HG03432 (cell line): Measurements from ENCODE around the gene GCSAM.
A peak's percentile ranks its signal among the peaks of the same experiment; 100 is the strongest.

ENCODE experiments used
- ATAC-seq: cut with Tn5 transposase; IDR thresholded peaks from one replicate; pipeline ENCODE4 v1.9.1; 2021; ENCODE audit warnings: mild to moderate bottlenecking, moderate library complexity; ENCODE audit not compliant: unreplicated experiment

GCSAM gene

GRCh38 chr3:112129925-112130637 is 3.0 kb downstream of the GCSAM start:
- no peak for ATAC-seq

DNA sequence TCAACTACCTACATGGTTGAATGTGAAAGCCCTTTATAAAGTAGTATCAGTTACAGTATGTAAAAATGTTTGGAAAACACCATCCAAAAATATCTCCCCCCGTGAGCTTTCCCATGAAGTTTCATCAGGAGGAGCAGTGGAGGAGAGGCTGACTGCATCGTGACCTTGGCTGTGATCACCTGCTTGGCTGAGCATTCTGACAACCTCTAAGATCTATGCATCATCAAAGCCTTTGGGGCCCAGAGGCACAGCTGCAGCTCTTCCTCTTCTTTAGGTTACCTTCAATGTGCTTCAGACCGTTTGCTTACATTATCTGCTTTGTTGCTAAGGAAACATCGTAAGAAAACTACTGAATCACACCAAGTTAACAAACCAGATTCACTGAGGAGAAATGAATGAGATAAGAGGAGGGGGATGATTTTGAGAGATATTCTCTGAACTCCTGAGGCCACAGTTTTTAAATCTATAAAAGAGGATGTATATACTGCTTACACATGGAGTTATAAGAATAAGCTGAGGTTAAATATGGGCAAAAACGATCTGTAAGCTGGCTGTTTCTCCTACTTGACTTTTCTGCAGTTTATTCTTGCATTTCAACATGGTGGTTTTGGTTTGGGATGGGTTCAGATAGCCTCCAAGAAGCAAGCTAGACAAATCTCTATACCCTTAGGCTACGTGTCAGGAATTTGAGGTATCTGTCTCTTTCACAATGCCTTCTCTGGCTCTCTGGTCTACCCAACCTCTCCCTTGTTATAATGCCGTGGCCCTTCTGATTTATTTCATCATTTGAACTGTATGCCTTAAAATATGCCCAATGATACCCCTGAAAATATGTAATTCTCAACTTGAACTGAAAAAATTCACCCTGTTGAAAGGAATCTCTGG is 4.0 kb downstream of the GCSAM start:
- ATAC-seq = peak; percentile 42

GRCh38 chr3:112127522-112128494 is 5.2 kb downstream of the GCSAM start:
- peak; percentile 24 for ATAC-seq

DNA sequence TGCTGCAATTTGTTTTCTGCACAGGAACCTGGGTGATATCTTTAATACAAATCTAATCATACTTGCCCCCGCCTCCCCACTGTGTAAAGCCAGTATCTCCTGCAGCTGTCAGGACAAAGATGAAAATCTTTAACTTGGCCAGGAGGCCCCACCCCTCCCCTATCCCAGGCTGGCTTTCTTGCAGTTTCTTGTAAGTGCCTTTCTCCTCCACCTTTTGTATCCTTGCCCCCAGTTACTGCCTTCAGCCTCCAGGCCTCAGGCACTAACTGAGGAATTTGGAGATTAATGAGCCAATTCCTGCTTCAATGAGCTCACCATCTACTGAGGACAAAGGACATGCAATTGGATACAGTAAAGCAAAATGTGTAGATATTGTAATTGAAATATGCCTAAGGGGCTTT is 6.5 kb downstream of the GCSAM start:
- no peak for ATAC-seq

DNA sequence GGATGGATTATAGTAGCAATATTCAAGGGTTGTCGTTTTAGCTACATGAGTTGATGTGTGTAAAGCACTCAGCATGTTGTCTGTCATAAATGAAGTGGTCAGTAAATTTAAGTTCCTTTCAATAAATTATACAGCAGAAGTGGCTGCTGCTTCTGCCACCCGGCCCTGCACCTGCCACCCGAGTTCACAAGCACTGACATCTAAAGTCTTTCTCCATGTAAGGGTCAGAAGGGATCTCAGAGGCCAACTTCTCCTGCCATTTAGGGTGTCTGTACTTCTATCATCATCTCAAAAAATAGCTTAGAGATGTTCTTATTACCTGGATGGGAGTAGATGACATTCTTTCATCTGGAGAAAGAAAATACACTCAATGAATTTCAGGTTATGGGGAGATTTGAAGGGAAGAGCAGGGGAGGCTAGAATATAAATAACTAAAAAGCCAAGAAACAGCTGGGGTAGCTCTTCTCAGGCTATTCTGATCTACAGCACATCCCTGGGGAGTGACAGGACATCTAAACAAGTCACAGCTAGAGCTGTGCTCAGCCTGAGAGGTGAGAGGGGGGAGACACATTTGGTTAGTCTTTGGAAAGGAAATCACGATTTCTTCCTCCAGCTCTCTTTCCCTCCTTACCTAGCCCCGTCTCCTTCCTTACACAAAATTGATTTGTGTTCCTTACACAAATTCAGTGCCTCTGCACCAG is 8.0 kb downstream of the GCSAM start:
- no peak for ATAC-seq

- ATAC-seq = no peak
These were observed 9.5 kb downstream of the GCSAM start for GRCh38 chr3:112123548-112123947.

- ATAC-seq = no peak
These were observed 10.2 kb downstream of the GCSAM start for GRCh38 chr3:112122870-112123269.

GRCh38 chr3:112121577-112122547 is 11.2 kb downstream of the GCSAM start:
- no peak for ATAC-seq

DNA sequence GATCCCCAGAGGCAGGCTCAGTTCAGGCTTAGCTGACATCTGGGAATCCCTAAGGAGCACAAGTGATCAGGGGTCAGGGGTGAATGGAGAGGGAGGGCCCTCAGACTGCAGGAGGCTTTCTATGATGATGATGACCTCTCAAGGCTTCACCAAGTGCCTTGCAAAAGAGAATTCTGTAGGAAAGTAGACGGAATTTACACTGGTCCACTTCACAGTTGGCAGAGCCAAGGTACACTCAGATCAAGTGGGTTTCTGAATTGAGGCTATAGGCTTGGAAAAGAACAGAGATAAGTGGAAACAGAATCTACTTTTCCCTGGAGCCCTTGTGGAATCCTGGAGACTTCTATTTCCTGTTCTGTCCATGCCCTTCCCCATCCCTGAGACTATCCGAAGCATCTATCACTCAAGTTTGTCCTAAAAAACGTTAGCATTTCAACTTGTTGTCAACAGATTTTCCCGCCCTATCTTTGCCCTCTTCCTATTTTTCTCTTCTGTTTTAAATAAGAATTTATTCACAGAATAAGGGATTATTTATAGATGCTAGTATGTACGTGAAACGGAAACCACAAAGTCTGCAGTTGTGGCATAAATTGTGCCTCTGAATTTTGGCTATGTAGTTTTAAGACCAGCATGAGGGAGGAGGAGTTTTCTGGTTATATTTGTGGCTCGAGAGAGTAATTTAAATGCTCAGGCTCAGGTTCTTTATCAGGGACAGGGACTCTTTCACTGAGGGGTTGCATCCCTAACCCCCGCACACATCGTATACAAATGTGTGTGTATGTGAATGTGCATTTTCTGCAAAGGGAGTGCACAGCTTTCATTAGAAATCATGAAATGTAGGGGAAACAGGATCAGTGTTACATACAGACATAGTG is 12.8 kb downstream of the GCSAM start:
- peak; percentile 33 for ATAC-seq

DNA sequence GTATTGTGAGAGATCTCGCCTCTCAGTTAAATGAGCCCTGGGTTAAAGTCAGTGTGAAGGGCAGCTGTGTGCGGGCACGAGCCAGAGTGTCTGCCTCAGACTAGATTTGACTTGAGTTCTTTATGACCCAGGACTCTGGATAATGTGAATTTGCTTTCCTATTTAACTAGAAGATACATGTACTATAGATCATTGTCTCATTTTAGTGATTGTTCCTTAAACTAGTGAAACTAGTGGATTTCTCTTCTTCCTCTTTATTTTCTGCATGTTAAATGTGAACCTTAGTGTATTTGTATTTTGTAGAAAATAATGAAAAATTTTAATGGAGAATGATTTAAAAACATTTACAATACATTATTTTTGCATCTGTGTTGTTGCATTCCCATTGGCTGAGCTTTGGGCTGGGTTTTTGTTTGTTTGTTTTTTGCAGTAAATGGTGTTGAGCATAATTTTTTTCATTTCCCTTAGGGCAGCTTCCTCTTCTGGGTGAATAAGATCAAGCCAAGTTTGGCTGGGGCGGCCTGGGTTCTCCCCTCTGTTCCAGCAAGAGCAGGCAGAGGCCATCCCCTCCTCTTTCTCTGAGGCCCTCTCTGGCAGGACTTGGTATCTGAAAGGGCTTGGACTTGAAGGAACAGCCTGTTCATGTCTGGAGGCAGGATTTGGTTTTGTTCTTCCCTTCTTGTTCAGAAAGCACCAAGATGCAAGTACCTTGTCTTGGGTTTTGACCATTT is 15.0 kb downstream of the GCSAM start:
- ATAC-seq = peak; percentile 20

DNA sequence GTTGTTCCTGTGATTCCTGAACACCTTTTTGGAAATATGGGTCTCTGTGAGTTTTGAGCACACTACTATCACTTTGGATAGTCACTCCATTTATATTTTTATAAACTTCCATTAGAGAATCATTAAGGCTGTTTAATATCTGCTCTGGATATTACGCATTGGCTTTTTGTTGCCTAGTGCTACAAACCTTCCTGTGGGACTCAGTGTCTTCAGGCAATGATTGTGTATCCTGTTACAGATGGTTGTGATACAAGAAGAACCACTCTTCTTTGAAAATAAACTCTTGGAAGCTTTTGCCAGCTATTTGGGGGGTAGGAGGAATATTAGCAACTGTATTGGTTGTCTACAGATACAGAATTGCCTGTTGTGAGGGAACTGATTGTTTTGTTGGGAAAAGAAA is 15.6 kb downstream of the GCSAM start:
- ATAC-seq = no peak

GRCh38 chr3:112116748-112117186 is 16.3 kb downstream of the GCSAM start:
- no peak for ATAC-seq

GRCh38 chr3:112115806-112116383 is 17.2 kb downstream of the GCSAM start:
- ATAC-seq = peak; percentile 18

DNA sequence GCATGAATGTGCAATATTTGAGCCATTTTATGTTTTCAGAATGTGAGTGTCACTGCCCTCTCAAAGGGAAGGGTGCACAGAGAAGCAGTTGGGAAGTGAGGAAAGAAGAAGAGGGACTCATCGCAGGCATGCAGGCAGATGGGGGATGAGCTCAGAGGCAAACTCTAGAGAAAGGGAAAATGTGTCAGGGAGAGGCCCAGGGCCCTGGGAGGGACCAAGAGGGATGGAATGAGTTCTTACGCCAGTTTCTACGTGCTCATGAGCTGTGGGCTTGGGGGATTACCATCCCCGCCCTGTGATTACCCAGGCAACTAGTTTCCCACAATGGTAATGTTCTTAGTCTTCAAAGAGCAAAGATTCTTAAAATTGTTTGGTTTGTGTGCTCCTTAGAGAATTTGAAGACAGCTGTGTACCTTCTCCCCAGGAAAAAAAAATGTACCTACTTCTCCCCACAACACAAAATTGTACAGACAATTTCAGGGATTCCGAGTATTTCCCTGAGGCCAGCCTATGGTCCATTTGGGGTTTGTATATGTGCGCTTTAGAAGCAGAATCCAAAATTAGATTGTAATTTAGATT is 17.8 kb downstream of the GCSAM start:
- peak; percentile 39 for ATAC-seq

GRCh38 chr3:112114576-112115160 is 18.4 kb downstream of the GCSAM start:
- peak; percentile 27 for ATAC-seq

DNA sequence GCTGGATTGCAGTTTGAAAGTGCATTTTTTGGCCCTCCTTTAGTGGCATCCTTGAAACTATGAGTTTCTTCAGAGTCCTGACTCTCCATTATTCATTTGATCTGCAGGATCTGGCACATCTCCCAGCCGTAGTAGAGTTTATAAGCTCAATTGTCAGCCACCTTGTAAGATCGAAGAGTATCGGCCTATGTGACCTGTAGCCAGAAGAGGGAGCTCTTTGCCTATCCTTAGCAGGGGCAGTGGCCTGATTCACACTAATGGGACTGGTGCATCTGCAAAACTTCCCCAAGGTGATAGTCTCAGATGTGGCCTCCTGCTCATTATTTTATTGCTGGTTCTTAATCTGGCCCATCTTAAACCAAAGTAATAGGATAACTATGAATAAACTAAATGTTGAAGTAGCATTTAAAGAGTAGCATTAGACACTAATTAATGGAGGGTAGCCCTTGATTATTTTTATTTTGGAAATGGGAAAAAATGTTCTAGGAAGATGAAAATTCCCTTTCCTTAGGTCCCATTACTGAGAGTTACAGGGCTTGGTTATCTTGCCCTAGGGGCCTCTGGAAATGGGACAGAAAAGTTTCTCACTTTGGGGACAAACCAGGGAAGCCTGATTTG is 21.2 kb downstream of the GCSAM start:
- ATAC-seq = peak; percentile 40
